CD14-positive monocyte (primary cell): ENCODE measurements around the gene AHI1. TPM values are rescaled to one million over a fixed set of nuclear protein-coding genes. Genes with fewer than 3 reads are reported as not detected.

Experiments
- DNase-seq, 3 donors: peaks; one replicate each; pipeline ENCODE4 v3.0.0-alpha.2; 2011 to 2022
- H2AFZ ChIP-seq: 2 replicates; pipeline ENCODE4 v1.6.0; 2012; ENCODE audit warnings: mild to moderate bottlenecking, low read depth, low read length, inconsistent platforms; ENCODE audit not compliant: insufficient read depth, poor library complexity, severe bottlenecking
- H3K27ac ChIP-seq, 2 donors: 1 replicate in 1 of 2; 2 replicates in 1 of 2; pipeline ENCODE4 v1.5.1; 2012 to 2013; ENCODE audit warnings: low read length in 2 of 2, control low read depth in 1 of 2, inconsistent platforms in 1 of 2, low read depth in 1 of 2, mild to moderate bottlenecking in 1 of 2
- H3K27me3 ChIP-seq, 2 donors: one replicate each; pipeline versions ENCODE4 v1.6.0 to v1.6.1; 2011 to 2013; ENCODE audit warnings: low read length in 2 of 2; ENCODE audit not compliant: control insufficient read depth in 2 of 2, insufficient read depth in 2 of 2
- H3K36me3 ChIP-seq, 2 donors: replicated peaks in 1 of 2; 1 replicate in 1 of 2; 2 replicates in 1 of 2; pipeline versions ENCODE4 v1.5.1 to v1.6.1; 2012 to 2013; ENCODE audit warnings: low read length in 2 of 2, control low read depth in 1 of 2, inconsistent platforms in 1 of 2, mild to moderate bottlenecking in 1 of 2; ENCODE audit not compliant: insufficient read depth in 2 of 2, control insufficient read depth in 1 of 2
- H3K4me1 ChIP-seq, 2 donors: 1 replicate in 1 of 2; 2 replicates in 1 of 2; pipeline versions ENCODE4 v1.5.1 to v1.6.1; 2012 to 2013; ENCODE audit warnings: low read length in 2 of 2, control low read depth in 1 of 2, inconsistent platforms in 1 of 2, mild to moderate bottlenecking in 1 of 2, moderate library complexity in 1 of 2; ENCODE audit not compliant: insufficient read depth in 2 of 2, control insufficient read depth in 1 of 2
- H3K4me2 ChIP-seq: replicated peaks from 2 replicates; pipeline ENCODE3; 2012; ENCODE audit warnings: low read length, moderate library complexity, mild to moderate bottlenecking; ENCODE audit not compliant: poor library complexity, severe bottlenecking; ENCODE audit errors: extremely low read depth
- H3K4me3 ChIP-seq, 3 experiments: fragments of 200-600 bp in 1 of 3; sonication (generic) in 1 of 3; replicated peaks in 1 of 3; 1 replicate in 2 of 3; 2 replicates in 1 of 3; pipeline ENCODE4 v1.5.1; 2011 to 2013; ENCODE audit warnings: low read length in 3 of 3, mild to moderate bottlenecking in 3 of 3, control low read depth in 2 of 3, low read depth in 2 of 3, inconsistent platforms in 1 of 3, moderate library complexity in 1 of 3
- H3K79me2 ChIP-seq: 2 replicates; pipeline ENCODE4 v1.6.0; 2012; ENCODE audit warnings: mild to moderate bottlenecking, control low read depth, inconsistent platforms, low read length, moderate library complexity; ENCODE audit not compliant: insufficient read depth
- H3K9ac ChIP-seq: 2 replicates; pipeline ENCODE4 v1.6.0; 2017; ENCODE audit warnings: low read length, mild to moderate bottlenecking; ENCODE audit not compliant: insufficient read depth, poor library complexity, severe bottlenecking
- H3K9me3 ChIP-seq, 2 donors: replicated peaks in 1 of 2; 1 replicate in 1 of 2; 2 replicates in 1 of 2; pipeline versions ENCODE4 v1.5.1 to v1.6.1; 2012 to 2013; ENCODE audit warnings: low read length in 2 of 2, control low read depth in 1 of 2; ENCODE audit not compliant: control insufficient read depth in 1 of 2, insufficient read depth in 1 of 2
- H4K20me1 ChIP-seq: 2 replicates; pipeline ENCODE4 v1.6.0; 2012; ENCODE audit warnings: mild to moderate bottlenecking, low read length, control low read depth, moderate library complexity; ENCODE audit not compliant: insufficient read depth
- H3K27ac Mint-ChIP-seq, 7 donors: one replicate each; pipeline ENCODE4 v1.8.0; 2020; ENCODE audit warnings: mild to moderate bottlenecking in 7 of 7, mixed read lengths in 7 of 7, moderate library complexity in 6 of 7, inconsistent platforms in 2 of 7
- H3K27me3 Mint-ChIP-seq, 3 donors: one replicate each; pipeline ENCODE4 v1.8.0; 2021 to 2022; ENCODE audit warnings: low read depth in 3 of 3, mild to moderate bottlenecking in 3 of 3, mixed read lengths in 3 of 3, moderate library complexity in 3 of 3, inconsistent platforms in 1 of 3
- H3K36me3 Mint-ChIP-seq, 2 donors: one replicate each; pipeline ENCODE4 v1.8.0; 2020; ENCODE audit warnings: mixed read lengths in 2 of 2, inconsistent platforms in 1 of 2, mild to moderate bottlenecking in 1 of 2
- H3K4me1 Mint-ChIP-seq: one replicate; pipeline ENCODE4 v1.8.0; 2020; ENCODE audit warnings: mild to moderate bottlenecking, mixed read lengths
- H3K4me3 Mint-ChIP-seq, 2 donors: one replicate each; pipeline ENCODE4 v1.8.0; 2020; ENCODE audit warnings: mild to moderate bottlenecking in 2 of 2, mixed read lengths in 2 of 2, moderate library complexity in 1 of 2
- H3K9me3 Mint-ChIP-seq, 7 donors: one replicate each; pipeline ENCODE4 v1.8.0; 2020 to 2022; ENCODE audit warnings: mixed read lengths in 7 of 7, mild to moderate bottlenecking in 6 of 7, moderate library complexity in 6 of 7, inconsistent platforms in 2 of 7
- WGBS: methylation state at CpG from one replicate; pipeline ENCODE4 v1.1.5; 2013; ENCODE audit warnings: missing lambda C conversion rate; ENCODE audit not compliant: insufficient coverage; 5-methylcytosine and 5-hydroxymethylcytosine counted together
- intact Hi-C, 2 donors: fragments of 100-400 bp; cut with micrococcal nuclease; formaldehyde crosslinking; loops; one replicate each; pipeline versions ENCODE4 v1.15.0 to v1.15.1; 2023
- polyA plus RNA-seq, 3 donors: library from polyadenylated mRNA; depleted of rRNA in 1 of 3; unstranded in 2 of 3; stranded (reverse) in 1 of 3; fragments of 300-500 nt in 2 of 3; fragments of >200 nt in 1 of 3; fragmentation: Illumina TruSeq in 2 of 3; gene quantifications; 1 replicate in 2 of 3; 2 replicates in 1 of 3; pipeline ENCODE4 v1.2.3, GENCODE V29; 2012 to 2021
- TF ChIP-seq, protein P1 (sequence below): fragments of 200-600 bp; IDR thresholded peaks from one replicate; pipeline ENCODE4 v1.8.0; 2022; ENCODE audit warnings: antibody characterized with exemption, mild to moderate bottlenecking

Gene AHI1
- polyA plus RNA-seq, 3 donors, result 0.91 to 2.8 (median 1.4) TPM

DNA sequence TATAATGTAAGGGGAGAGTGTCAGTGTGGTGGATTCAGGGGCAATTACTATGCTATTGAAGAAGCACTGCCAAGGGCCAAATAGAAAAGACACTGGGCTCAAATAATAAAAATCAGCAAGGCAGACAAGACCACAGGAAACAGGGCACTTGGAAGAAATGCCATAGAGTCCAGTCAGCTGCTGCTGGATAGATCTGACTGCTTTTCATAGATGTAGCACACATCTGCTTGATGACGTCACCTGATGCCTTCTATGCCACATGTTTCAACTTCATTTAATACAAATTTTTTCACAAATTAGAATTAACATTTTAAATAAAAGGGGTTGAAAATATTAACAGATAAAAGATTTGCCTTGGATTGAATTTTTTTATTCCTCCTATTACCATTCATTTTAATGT, 23.9 kb upstream of the AHI1 start:
- H3K9ac ChIP-seq, result no peak overlapping the region
- TF ChIP-seq, protein P1, sequence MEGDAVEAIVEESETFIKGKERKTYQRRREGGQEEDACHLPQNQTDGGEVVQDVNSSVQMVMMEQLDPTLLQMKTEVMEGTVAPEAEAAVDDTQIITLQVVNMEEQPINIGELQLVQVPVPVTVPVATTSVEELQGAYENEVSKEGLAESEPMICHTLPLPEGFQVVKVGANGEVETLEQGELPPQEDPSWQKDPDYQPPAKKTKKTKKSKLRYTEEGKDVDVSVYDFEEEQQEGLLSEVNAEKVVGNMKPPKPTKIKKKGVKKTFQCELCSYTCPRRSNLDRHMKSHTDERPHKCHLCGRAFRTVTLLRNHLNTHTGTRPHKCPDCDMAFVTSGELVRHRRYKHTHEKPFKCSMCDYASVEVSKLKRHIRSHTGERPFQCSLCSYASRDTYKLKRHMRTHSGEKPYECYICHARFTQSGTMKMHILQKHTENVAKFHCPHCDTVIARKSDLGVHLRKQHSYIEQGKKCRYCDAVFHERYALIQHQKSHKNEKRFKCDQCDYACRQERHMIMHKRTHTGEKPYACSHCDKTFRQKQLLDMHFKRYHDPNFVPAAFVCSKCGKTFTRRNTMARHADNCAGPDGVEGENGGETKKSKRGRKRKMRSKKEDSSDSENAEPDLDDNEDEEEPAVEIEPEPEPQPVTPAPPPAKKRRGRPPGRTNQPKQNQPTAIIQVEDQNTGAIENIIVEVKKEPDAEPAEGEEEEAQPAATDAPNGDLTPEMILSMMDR, result no peak
- H3K9me3 ChIP-seq, result no peaks in the 10 kb centered on the region
- H3K27me3 ChIP-seq, result no peaks in the 10 kb centered on the region
- H3K27ac ChIP-seq, result no peak overlapping the region
- H3K4me2 ChIP-seq, result no peak overlapping the region
- no peaks in the 10 kb centered on the region for H3K36me3 ChIP-seq
- no CpG with 5 or more reads among the region's 1 CpG for WGBS
- H3K4me1 ChIP-seq, result peaks cover 3 to 5% of the 10 kb centered on the region in 2 donors
- H3K4me3 ChIP-seq, result no peak overlapping the region
- no peaks in the 10 kb centered on the region for H3K27me3 Mint-ChIP-seq
- no peaks in the 10 kb centered on the region for H3K79me2 ChIP-seq
- peaks cover 0 to 9% (median 0%) of the 10 kb centered on the region in 7 donors for H3K9me3 Mint-ChIP-seq
- no peak for DNase-seq
- H3K4me1 Mint-ChIP-seq, result peaks cover 13% of the 10 kb centered on the region
- H3K36me3 Mint-ChIP-seq, result no peaks in the 10 kb centered on the region
- H3K4me3 Mint-ChIP-seq, result no peak overlapping the region
- no peak overlapping the region for H3K27ac Mint-ChIP-seq
- no peaks in the 10 kb centered on the region for H4K20me1 ChIP-seq
- H2AFZ ChIP-seq, result no peak overlapping the region
- intact Hi-C loops, result no loop called here

DNA sequence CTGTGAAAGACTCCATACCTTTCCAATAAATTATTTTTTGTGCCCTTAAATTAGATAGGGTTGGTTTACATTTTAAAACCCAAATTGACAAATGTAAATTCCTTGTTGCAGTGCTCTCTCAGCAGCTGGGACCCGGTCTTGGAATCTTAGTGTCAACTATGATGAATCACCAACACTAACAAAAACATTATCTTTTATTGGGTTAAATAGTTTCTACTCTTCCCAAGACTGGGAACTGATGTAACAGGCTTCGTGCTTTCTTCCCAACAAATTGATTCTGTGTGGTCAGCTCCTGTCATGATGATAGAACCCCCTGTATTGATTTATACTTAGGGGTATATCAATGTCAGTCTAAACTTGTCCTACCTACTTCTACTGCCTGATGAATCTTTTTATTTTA, 23.2 kb upstream of the AHI1 start:
- no peak overlapping the region for H3K4me3 Mint-ChIP-seq
- no CpG with 5 or more reads among the region's 2 CpGs for WGBS
- Histone ChIP-seq H3K27me3 (no peaks in the 10 kb centered on the region), H2AFZ (no peak overlapping the region), H3K36me3 (no peaks in the 10 kb centered on the region), H3K9ac (no peak overlapping the region), H3K79me2 (no peaks in the 10 kb centered on the region), H3K4me2 (no peak overlapping the region), H3K27ac (no peak overlapping the region), H4K20me1 (no peaks in the 10 kb centered on the region), H3K4me1 (peaks cover 3 to 5% of the 10 kb centered on the region in 2 donors), H3K9me3 (no peaks in the 10 kb centered on the region), H3K4me3 (no peak overlapping the region)
- TF ChIP-seq, protein P1, result no peak
- no peaks in the 10 kb centered on the region for H3K27me3 Mint-ChIP-seq
- no peak for DNase-seq
- no peak overlapping the region for H3K27ac Mint-ChIP-seq
- no peaks in the 10 kb centered on the region for H3K36me3 Mint-ChIP-seq
- peaks cover 11% of the 10 kb centered on the region for H3K4me1 Mint-ChIP-seq
- intact Hi-C loops, result no loop called here
- H3K9me3 Mint-ChIP-seq, result peaks cover 0 to 9% (median 0%) of the 10 kb centered on the region in 7 donors
